Measurements from ENCODE around the gene NOS1AP.
A peak's percentile ranks its signal among the peaks of the same experiment; 100 is the strongest.

The NOS1AP gene

GRCh38 chr1:162256287-162256686 is 186.8 kb downstream of the NOS1AP start:
- DNase-seq (ENCODE audit: low spot score): no peak

GRCh38 chr1:162258394-162258793 is 188.9 kb downstream of the NOS1AP start:
- DNase-seq (ENCODE audit: low spot score): no peak

- no peak for DNase-seq (ENCODE audit: low spot score)
Measured at GRCh38 chr1:162259894-162260455, 190.5 kb downstream of the NOS1AP start.

GRCh38 chr1:162264108-162264507 is 194.6 kb downstream of the NOS1AP start:
- DNase-seq (ENCODE audit: low spot score): no peak

GRCh38 chr1:162265983-162266382 is 196.5 kb downstream of the NOS1AP start:
- DNase-seq (ENCODE audit: low spot score): no peak

GRCh38 chr1:162270016-162270770 is 200.7 kb downstream of the NOS1AP start:
- DNase-seq (ENCODE audit: low spot score): no peak

GRCh38 chr1:162271972-162272371 is 202.5 kb downstream of the NOS1AP start:
- no peak for DNase-seq (ENCODE audit: low spot score)

- no peak for DNase-seq (ENCODE audit: low spot score)
Measured at GRCh38 chr1:162272419-162272818, 202.9 kb downstream of the NOS1AP start.

- no peak for DNase-seq (ENCODE audit: low spot score)
Measured at GRCh38 chr1:162275622-162276175, 206.2 kb downstream of the NOS1AP start.

- DNase-seq (ENCODE audit: low spot score): peak; percentile 69
Measured at GRCh38 chr1:162276493-162276892, 207.0 kb downstream of the NOS1AP start.

GRCh38 chr1:162279136-162279498 is 209.6 kb downstream of the NOS1AP start:
- no peak for DNase-seq (ENCODE audit: low spot score)

GRCh38 chr1:162281426-162281825 is 211.9 kb downstream of the NOS1AP start:
- DNase-seq (ENCODE audit: low spot score): no peak

- no peak for DNase-seq (ENCODE audit: low spot score)
Measured at GRCh38 chr1:162283657-162284056, 214.2 kb downstream of the NOS1AP start.

- DNase-seq (ENCODE audit: low spot score): no peak
Measured at GRCh38 chr1:162284206-162284955, 214.9 kb downstream of the NOS1AP start.

GRCh38 chr1:162285149-162285561 is 215.7 kb downstream of the NOS1AP start:
- no peak for DNase-seq (ENCODE audit: low spot score)

GRCh38 chr1:162291000-162291399 is 221.5 kb downstream of the NOS1AP start:
- no peak for DNase-seq (ENCODE audit: low spot score)

GRCh38 chr1:162292422-162292849 is 222.9 kb downstream of the NOS1AP start:
- DNase-seq (ENCODE audit: low spot score): no peak

- no peak for DNase-seq (ENCODE audit: low spot score)
Measured at GRCh38 chr1:162293073-162293692, 223.7 kb downstream of the NOS1AP start.

GRCh38 chr1:162294015-162294414 is 224.5 kb downstream of the NOS1AP start:
- DNase-seq (ENCODE audit: low spot score): no peak

GRCh38 chr1:162297208-162297607 is 227.7 kb downstream of the NOS1AP start:
- DNase-seq (ENCODE audit: low spot score): no peak

GRCh38 chr1:162298266-162298665 is 228.8 kb downstream of the NOS1AP start:
- no peak for DNase-seq (ENCODE audit: low spot score)

GRCh38 chr1:162299018-162299417 is 229.5 kb downstream of the NOS1AP start:
- no peak for DNase-seq (ENCODE audit: low spot score)
